H1 (cell line): ENCODE measurements around the gene CTDSP1.

ENCODE experiments used
- CHD2 ChIP-seq: IDR thresholded peaks from 2 replicates; pipeline ENCODE4 v1.6.1; 2012; ENCODE audit warnings: low read length, improper control_type of control experiment
- CTCF ChIP-seq, 3 experiments: IDR thresholded peaks; 1 replicate in 2 of 3; 2 replicates in 1 of 3; pipeline versions ENCODE4 v1.5.1 to v1.6.1; 2011; ENCODE audit warnings: low read length in 3 of 3, mild to moderate bottlenecking in 3 of 3, inconsistent platforms in 2 of 3, low read depth in 1 of 3, moderate library complexity in 1 of 3; ENCODE audit not compliant: insufficient read depth in 1 of 3; ENCODE audit errors: control extremely low read depth in 1 of 3
- EP300 ChIP-seq, 2 experiments: IDR thresholded peaks; 1 replicate in 1 of 2; 2 replicates in 1 of 2; pipeline ENCODE4 v1.6.1; 2011 to 2012; ENCODE audit warnings: low read depth in 2 of 2, low read length in 2 of 2, mild to moderate bottlenecking in 2 of 2, borderline replicate concordance in 1 of 2, inconsistent platforms in 1 of 2, moderate library complexity in 1 of 2
- SIN3A ChIP-seq, 2 experiments: IDR thresholded peaks in 1 of 2; conservative IDR thresholded peaks in 1 of 2; 2 replicates each; pipeline ENCODE4 v1.6.1; 2011 to 2012; ENCODE audit warnings: low read length in 2 of 2, improper control_type of control experiment in 1 of 2, low read depth in 1 of 2, mild to moderate bottlenecking in 1 of 2
- SRF ChIP-seq: IDR thresholded peaks from 2 replicates; pipeline ENCODE4 v1.6.1; 2011; ENCODE audit warnings: mild to moderate bottlenecking, low read depth, low read length, moderate library complexity
- USF2 ChIP-seq: IDR thresholded peaks from 2 replicates; pipeline ENCODE4 v1.6.1; 2011; ENCODE audit warnings: low read length, improper control_type of control experiment

DNA sequence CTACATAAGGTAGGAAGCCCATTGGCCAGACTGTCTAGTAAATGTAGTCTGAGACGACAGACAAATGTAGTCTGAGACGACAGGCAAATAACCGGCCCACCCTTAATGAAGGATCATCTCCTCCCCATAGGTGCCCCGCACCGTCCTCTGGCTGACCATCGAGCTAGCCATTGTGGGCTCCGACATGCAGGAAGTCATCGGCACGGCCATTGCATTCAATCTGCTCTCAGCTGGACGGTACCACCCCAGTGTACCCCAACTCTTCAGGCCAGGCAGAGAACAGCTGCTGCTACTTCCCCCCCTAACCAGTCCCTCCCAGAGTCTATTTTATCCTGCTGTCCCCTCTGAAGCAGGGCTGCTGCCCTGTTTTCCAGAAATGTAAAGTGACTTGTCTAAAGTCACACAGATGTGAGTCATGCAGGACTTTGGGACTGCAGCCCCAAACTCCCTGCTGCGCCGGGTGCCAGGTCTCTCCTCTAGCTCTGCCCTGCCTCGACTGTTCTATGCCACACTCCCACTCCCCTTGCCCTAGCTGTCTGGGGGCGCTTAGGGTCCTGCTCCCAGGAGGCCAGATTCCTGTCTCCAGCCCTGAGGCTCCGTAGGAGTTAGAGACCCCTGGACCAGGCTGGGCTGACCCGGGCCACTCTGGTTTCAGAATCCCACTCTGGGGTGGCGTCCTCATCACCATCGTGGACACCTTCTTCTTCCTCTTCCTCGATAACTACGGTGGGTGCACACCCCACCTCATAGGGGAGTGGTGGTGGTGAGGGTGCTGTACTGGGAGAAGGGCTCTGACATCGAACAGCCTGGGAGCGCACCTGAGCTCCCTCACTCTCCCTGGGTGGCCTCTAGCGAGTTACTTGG lies 12.9 kb upstream of the CTDSP1 start:
- TF ChIP-seq USF2 (no peak), EP300 (IDR thresholded peaks at IDR 0.05; ENCODE audit: borderline replicate concordance in 1 of 2, low read depth in 2 of 2, low read length in 2 of 2) (no peak), CTCF (IDR thresholded peaks at IDR 0.05; ENCODE audit: control extremely low read depth in 1 of 3, insufficient read depth in 1 of 3, low read depth in 1 of 3, low read length in 3 of 3) (no peak), SRF (no peak), CHD2 (no peak), SIN3A (conservative IDR thresholded peaks at IDR 0.05 in 1 of 2, IDR thresholded peaks at IDR 0.05 in 1 of 2; ENCODE audit: low read depth in 1 of 2, low read length in 2 of 2) (peak in 1 of 2 experiments; percentile 28; a peak in 1 of 4 replicates)
